Liver (tissue), 9 donors: Measurements from ENCODE around the gene FAM181B. TPM values are rescaled to one million over a fixed set of nuclear protein-coding genes. Genes with fewer than 3 reads are reported as not detected.

Experiments
- DNase-seq: peaks from one replicate; pipeline ENCODE4 v3.0.0-alpha.2; 2017; ENCODE audit warnings: low spot score
- H3K27ac ChIP-seq, 2 donors: one replicate each; pipeline ENCODE4 v1.7.0; 2013; ENCODE audit warnings: inconsistent platforms in 2 of 2, low read length in 2 of 2, control low read depth in 1 of 2, low read depth in 1 of 2, mild to moderate bottlenecking in 1 of 2
- H3K27me3 ChIP-seq, 4 donors: one replicate each; pipeline versions ENCODE4 v1.6.1 to v1.7.0; 2013; ENCODE audit warnings: low read length in 3 of 4, inconsistent platforms in 1 of 4, mild to moderate bottlenecking in 1 of 4, moderate library complexity in 1 of 4; ENCODE audit not compliant: control insufficient read depth in 4 of 4, insufficient read depth in 4 of 4
- H3K36me3 ChIP-seq, 4 donors: one replicate each; pipeline versions ENCODE4 v1.6.1 to v1.7.0; 2013; ENCODE audit warnings: low read length in 3 of 4, mild to moderate bottlenecking in 3 of 4, low read depth in 1 of 4, moderate library complexity in 1 of 4; ENCODE audit not compliant: control insufficient read depth in 4 of 4, insufficient read depth in 3 of 4
- H3K4me1 ChIP-seq, 4 donors: one replicate each; pipeline versions ENCODE4 v1.6.1 to v1.7.0; 2013; ENCODE audit warnings: low read length in 3 of 4, mild to moderate bottlenecking in 3 of 4, moderate library complexity in 1 of 4; ENCODE audit not compliant: control insufficient read depth in 4 of 4, insufficient read depth in 4 of 4
- H3K4me3 ChIP-seq, 3 donors: one replicate each; pipeline versions ENCODE4 v1.6.1 to v1.7.0; 2013; ENCODE audit warnings: low read length in 3 of 3, control low read depth in 1 of 3, low read depth in 1 of 3, mild to moderate bottlenecking in 1 of 3
- H3K9ac ChIP-seq, 2 donors: one replicate each; pipeline ENCODE4 v1.7.0; 2013; ENCODE audit warnings: low read length in 2 of 2, mild to moderate bottlenecking in 2 of 2, moderate library complexity in 2 of 2, control low read depth in 1 of 2, low read depth in 1 of 2
- H3K9me3 ChIP-seq, 4 donors: one replicate each; pipeline versions ENCODE4 v1.6.1 to v1.7.0; 2013; ENCODE audit warnings: low read length in 3 of 4; ENCODE audit not compliant: control insufficient read depth in 4 of 4
- EGR1 ChIP-seq, 2 donors: IDR thresholded peaks; 2 replicates each; pipeline ENCODE4 v1.6.1; 2016 to 2018; ENCODE audit warnings: antibody characterized with exemption in 2 of 2, low read depth in 2 of 2
- FOXA1 ChIP-seq: IDR thresholded peaks from 2 replicates; pipeline ENCODE4 v1.6.1; 2016; ENCODE audit warnings: antibody characterized with exemption
- FOXA2 ChIP-seq: IDR thresholded peaks from 2 replicates; pipeline ENCODE4 v1.6.1; 2016; ENCODE audit warnings: antibody characterized with exemption
- GABPA ChIP-seq, 2 donors: IDR thresholded peaks in 1 of 2; conservative IDR thresholded peaks in 1 of 2; 2 replicates each; pipeline ENCODE4 v1.6.1; 2016; ENCODE audit warnings: antibody characterized with exemption in 2 of 2, mild to moderate bottlenecking in 1 of 2, moderate library complexity in 1 of 2
- HNF4A ChIP-seq, 2 donors: conservative IDR thresholded peaks; 2 replicates each; pipeline ENCODE4 v1.6.1; 2016; ENCODE audit warnings: antibody characterized with exemption in 2 of 2, mild to moderate bottlenecking in 2 of 2
- HNF4G ChIP-seq: IDR thresholded peaks from 2 replicates; pipeline ENCODE4 v1.6.1; 2016; ENCODE audit warnings: antibody characterized with exemption
- JUND ChIP-seq, 2 donors: IDR thresholded peaks; 2 replicates each; pipeline ENCODE4 v1.6.1; 2016; ENCODE audit warnings: antibody characterized with exemption in 2 of 2
- RAD21 ChIP-seq, 2 donors: IDR thresholded peaks; 2 replicates each; pipeline ENCODE4 v1.6.1; 2016; ENCODE audit warnings: antibody characterized with exemption in 2 of 2, mild to moderate bottlenecking in 2 of 2
- RXRA ChIP-seq, 2 donors: IDR thresholded peaks; 2 replicates each; pipeline ENCODE4 v1.6.1; 2017 to 2018; ENCODE audit warnings: antibody characterized with exemption in 2 of 2, mild to moderate bottlenecking in 1 of 2
- SP1 ChIP-seq: IDR thresholded peaks from 2 replicates; pipeline ENCODE4 v1.6.1; 2018; ENCODE audit warnings: antibody characterized with exemption, mild to moderate bottlenecking
- TAF1 ChIP-seq: conservative IDR thresholded peaks from 2 replicates; pipeline ENCODE4 v1.6.1; 2016; ENCODE audit warnings: antibody characterized with exemption, mild to moderate bottlenecking
- YY1 ChIP-seq: IDR thresholded peaks from 2 replicates; pipeline ENCODE4 v1.6.1; 2016; ENCODE audit warnings: antibody characterized with exemption, mild to moderate bottlenecking
- WGBS: extraction: QIAGEN DNeasy Blood & Tissue Kit; methylation state at CpG from one replicate; pipeline ENCODE4 v1.1.7; 2013; 5-methylcytosine and 5-hydroxymethylcytosine counted together
- polyA plus RNA-seq, 2 donors: library from polyadenylated mRNA; stranded (reverse) in 1 of 2; unstranded in 1 of 2; fragments of 200-250 nt in 1 of 2; fragments of >200 nt in 1 of 2; fragmentation: Nextera tagmentation in 1 of 2; extraction: Ambion mirVana in 1 of 2; gene quantifications; one replicate each; pipeline versions ENCODE4 v1.2.1 to v1.2.3, GENCODE V29; 2013 to 2015
- total RNA-seq, 2 donors: library from RNA; depleted of rRNA; stranded (reverse); fragments of >200 nt; gene quantifications; one replicate each; pipeline ENCODE4 v1.2.3, GENCODE V29; 2014
- TF ChIP-seq, protein P1 (sequence below): IDR thresholded peaks from 2 replicates; pipeline ENCODE4 v1.6.1; 2016; ENCODE audit warnings: antibody characterized with exemption
- TF ChIP-seq, protein P2 (sequence below): fragments of 150-350 bp; IDR thresholded peaks from 2 replicates; pipeline ENCODE4 v1.5.1; 2017; ENCODE audit warnings: improper control_type of control experiment, low read depth, low read length; ENCODE audit not compliant: missing input control
- TF ChIP-seq, protein P3 (sequence below): IDR thresholded peaks from 2 replicates; pipeline ENCODE4 v1.6.1; 2016; ENCODE audit warnings: antibody characterized with exemption
- TF ChIP-seq, protein P4 (sequence below): IDR thresholded peaks from 2 replicates; pipeline ENCODE4 v1.6.1; 2016; ENCODE audit warnings: antibody characterized with exemption, mild to moderate bottlenecking
- TF ChIP-seq, protein P5 (sequence below): IDR thresholded peaks from 2 replicates; pipeline ENCODE4 v1.6.1; 2016; ENCODE audit warnings: antibody characterized with exemption
- donor health status: healthy.
- donor health status: healthy.
- donor health status: healthy.
- donor health status: healthy.
- donor health status: healthy.

FAM181B gene
- total and polyA plus RNA-seq, 4 donors: under 0.01 to 0.03 TPM; not detected in 2

DNA sequence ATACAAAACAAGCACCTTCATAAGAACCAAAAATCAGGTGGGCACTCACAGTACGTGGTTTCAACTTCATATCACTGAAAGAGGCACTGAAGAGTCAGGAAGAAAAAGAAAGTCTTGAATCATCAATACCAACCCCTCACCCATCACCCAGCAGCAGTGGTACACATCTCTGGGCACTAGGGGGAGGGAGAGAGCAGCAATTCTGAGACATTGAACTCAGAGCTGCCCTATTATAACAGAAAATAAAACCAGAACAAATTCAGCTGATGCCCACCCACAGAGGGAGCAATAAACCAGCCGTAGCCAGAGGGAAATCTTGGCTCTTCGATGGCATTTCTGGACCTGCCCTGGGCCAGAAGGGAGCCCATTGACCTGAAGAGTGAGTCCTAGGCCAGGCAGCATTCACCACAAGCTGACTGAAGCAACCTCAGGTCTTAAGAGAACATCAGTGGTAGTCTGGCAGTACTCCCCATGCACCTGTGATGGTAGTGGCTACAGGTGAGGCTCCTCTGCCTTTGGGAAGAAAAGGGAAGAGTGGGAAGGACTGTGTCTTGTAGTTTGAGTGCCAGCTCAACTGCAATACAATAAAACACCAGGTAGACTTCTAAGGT, 42.2 kb upstream of the FAM181B start:
- no peaks in the 10 kb centered on the region for H3K36me3 ChIP-seq
- TF ChIP-seq, protein P1, sequence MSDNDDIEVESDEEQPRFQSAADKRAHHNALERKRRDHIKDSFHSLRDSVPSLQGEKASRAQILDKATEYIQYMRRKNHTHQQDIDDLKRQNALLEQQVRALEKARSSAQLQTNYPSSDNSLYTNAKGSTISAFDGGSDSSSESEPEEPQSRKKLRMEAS: no peak
- TF ChIP-seq, protein P2, sequence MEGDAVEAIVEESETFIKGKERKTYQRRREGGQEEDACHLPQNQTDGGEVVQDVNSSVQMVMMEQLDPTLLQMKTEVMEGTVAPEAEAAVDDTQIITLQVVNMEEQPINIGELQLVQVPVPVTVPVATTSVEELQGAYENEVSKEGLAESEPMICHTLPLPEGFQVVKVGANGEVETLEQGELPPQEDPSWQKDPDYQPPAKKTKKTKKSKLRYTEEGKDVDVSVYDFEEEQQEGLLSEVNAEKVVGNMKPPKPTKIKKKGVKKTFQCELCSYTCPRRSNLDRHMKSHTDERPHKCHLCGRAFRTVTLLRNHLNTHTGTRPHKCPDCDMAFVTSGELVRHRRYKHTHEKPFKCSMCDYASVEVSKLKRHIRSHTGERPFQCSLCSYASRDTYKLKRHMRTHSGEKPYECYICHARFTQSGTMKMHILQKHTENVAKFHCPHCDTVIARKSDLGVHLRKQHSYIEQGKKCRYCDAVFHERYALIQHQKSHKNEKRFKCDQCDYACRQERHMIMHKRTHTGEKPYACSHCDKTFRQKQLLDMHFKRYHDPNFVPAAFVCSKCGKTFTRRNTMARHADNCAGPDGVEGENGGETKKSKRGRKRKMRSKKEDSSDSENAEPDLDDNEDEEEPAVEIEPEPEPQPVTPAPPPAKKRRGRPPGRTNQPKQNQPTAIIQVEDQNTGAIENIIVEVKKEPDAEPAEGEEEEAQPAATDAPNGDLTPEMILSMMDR: peak; percentile 23
- no peak for TF ChIP-seq FOXA2
- TF ChIP-seq RAD21 (IDR thresholded peaks at IDR 0.05): peak; percentile 47 to 67
- no peak for TF ChIP-seq EGR1 (IDR thresholded peaks at IDR 0.05; ENCODE audit: low read depth in 2 of 2)
- no peak overlapping the region for H3K4me3 ChIP-seq
- no peak overlapping the region for H3K27ac ChIP-seq
- WGBS: 29% methylated on average over 3 of the region's 3 CpGs
- H3K9ac ChIP-seq: no peak overlapping the region
- DNase-seq: no peak
- H3K4me1 ChIP-seq: no peaks in the 10 kb centered on the region
- H3K27me3 ChIP-seq: no peaks in the 10 kb centered on the region
- peaks cover 0 to 3% (median 2%) of the 10 kb centered on the region in 4 donors for H3K9me3 ChIP-seq

DNA sequence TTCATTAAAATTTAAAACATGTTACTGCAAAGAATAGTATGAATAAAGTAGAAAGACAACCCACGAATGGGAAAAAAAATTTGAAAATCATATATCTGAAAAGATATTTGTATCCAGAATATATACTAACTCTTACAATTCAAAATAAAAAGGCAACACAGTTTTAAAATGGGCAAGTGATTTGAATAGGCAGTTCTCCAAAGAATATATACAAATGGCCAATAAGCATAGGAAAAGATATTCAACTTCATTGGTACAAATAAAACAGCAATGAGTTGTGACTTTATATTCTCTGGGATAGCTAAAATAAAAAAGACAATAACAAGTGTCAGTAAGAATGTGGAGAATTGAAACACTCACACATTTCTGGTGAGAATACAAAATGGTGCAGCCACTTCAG, 41.6 kb upstream of the FAM181B start:
- TF ChIP-seq, protein P3, sequence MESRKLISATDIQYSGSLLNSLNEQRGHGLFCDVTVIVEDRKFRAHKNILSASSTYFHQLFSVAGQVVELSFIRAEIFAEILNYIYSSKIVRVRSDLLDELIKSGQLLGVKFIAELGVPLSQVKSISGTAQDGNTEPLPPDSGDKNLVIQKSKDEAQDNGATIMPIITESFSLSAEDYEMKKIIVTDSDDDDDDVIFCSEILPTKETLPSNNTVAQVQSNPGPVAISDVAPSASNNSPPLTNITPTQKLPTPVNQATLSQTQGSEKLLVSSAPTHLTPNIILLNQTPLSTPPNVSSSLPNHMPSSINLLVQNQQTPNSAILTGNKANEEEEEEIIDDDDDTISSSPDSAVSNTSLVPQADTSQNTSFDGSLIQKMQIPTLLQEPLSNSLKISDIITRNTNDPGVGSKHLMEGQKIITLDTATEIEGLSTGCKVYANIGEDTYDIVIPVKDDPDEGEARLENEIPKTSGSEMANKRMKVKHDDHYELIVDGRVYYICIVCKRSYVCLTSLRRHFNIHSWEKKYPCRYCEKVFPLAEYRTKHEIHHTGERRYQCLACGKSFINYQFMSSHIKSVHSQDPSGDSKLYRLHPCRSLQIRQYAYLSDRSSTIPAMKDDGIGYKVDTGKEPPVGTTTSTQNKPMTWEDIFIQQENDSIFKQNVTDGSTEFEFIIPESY: no peak
- TF ChIP-seq EGR1 (IDR thresholded peaks at IDR 0.05; ENCODE audit: low read depth in 2 of 2) (no peak), FOXA2 (no peak), JUND (IDR thresholded peaks at IDR 0.05) (no peak), SP1 (no peak), GABPA (IDR thresholded peaks at IDR 0.05 in 1 of 2, conservative IDR thresholded peaks at IDR 0.05 in 1 of 2) (no peak), HNF4A (conservative IDR thresholded peaks at IDR 0.05) (no peak), YY1 (no peak), HNF4G (no peak), RXRA (IDR thresholded peaks at IDR 0.05) (no peak), TAF1 (no peak), FOXA1 (no peak)
- TF ChIP-seq, protein P2: no peak
- TF ChIP-seq, protein P4, sequence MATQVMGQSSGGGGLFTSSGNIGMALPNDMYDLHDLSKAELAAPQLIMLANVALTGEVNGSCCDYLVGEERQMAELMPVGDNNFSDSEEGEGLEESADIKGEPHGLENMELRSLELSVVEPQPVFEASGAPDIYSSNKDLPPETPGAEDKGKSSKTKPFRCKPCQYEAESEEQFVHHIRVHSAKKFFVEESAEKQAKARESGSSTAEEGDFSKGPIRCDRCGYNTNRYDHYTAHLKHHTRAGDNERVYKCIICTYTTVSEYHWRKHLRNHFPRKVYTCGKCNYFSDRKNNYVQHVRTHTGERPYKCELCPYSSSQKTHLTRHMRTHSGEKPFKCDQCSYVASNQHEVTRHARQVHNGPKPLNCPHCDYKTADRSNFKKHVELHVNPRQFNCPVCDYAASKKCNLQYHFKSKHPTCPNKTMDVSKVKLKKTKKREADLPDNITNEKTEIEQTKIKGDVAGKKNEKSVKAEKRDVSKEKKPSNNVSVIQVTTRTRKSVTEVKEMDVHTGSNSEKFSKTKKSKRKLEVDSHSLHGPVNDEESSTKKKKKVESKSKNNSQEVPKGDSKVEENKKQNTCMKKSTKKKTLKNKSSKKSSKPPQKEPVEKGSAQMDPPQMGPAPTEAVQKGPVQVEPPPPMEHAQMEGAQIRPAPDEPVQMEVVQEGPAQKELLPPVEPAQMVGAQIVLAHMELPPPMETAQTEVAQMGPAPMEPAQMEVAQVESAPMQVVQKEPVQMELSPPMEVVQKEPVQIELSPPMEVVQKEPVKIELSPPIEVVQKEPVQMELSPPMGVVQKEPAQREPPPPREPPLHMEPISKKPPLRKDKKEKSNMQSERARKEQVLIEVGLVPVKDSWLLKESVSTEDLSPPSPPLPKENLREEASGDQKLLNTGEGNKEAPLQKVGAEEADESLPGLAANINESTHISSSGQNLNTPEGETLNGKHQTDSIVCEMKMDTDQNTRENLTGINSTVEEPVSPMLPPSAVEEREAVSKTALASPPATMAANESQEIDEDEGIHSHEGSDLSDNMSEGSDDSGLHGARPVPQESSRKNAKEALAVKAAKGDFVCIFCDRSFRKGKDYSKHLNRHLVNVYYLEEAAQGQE: no peak
- TF ChIP-seq, protein P1: no peak
- TF ChIP-seq, protein P5, sequence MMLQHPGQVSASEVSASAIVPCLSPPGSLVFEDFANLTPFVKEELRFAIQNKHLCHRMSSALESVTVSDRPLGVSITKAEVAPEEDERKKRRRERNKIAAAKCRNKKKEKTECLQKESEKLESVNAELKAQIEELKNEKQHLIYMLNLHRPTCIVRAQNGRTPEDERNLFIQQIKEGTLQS: no peak
- H3K4me3 ChIP-seq: no peak overlapping the region
- no peaks in the 10 kb centered on the region for H3K36me3 ChIP-seq
- DNase-seq: no peak
- peaks cover 0 to 3% (median 2%) of the 10 kb centered on the region in 4 donors for H3K9me3 ChIP-seq
- H3K27ac ChIP-seq: no peak overlapping the region
- 61% methylated on average over 1 of the region's 1 CpG for WGBS
- H3K27me3 ChIP-seq: no peaks in the 10 kb centered on the region
- no peak overlapping the region for H3K9ac ChIP-seq
- H3K4me1 ChIP-seq: no peaks in the 10 kb centered on the region
